GM19324 (cell line): ENCODE measurements around the gene TMEM134.

Experiments
- ATAC-seq: cut with Tn5 transposase; IDR thresholded peaks from one replicate; pipeline ENCODE4 v1.9.1; 2021; ENCODE audit warnings: mild to moderate bottlenecking, moderate library complexity; ENCODE audit not compliant: unreplicated experiment, low FRiP score

TMEM134 gene

DNA sequence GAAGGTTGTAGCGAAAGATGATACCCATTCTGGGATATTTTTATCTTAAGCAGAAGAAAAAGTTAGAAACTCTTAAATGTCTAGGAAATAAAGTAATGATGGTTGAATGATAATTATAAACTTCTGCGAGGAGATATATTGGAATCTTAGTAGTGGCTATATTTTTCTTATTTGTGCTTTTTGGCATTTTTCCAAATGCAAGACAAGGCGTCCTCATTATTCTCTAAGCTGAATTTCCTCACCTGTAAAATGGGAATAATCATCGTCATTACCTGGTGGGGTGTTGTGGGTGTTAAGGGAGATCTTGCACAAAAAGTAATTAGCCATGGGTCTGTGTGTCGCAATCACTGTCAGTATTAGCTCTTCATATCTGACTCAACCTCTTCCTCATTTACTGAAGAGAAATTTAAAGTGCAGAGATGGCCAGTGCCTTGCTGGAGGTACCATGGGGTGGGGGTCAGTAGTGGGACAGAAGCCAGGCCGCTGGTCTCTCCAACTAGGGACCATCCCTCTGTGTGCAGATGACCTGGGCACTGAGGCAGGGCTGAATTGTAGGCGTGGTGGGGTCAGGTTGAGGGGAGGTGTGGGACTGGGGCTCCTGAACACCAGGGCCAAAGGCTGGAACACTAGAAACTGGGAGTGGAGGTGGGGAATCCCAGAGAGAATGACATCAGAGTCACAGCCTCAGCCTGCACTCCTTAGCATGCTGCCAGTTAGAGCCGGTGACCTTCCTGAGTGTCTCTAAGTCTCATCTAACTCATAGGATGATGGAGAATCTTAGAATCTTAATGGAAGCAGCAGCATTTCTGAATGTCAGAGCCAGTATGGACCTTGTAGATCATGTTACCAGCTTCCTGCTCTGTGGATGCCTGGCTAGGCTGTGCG is 32.0 kb upstream of the TMEM134 start:
- no peak for ATAC-seq

DNA sequence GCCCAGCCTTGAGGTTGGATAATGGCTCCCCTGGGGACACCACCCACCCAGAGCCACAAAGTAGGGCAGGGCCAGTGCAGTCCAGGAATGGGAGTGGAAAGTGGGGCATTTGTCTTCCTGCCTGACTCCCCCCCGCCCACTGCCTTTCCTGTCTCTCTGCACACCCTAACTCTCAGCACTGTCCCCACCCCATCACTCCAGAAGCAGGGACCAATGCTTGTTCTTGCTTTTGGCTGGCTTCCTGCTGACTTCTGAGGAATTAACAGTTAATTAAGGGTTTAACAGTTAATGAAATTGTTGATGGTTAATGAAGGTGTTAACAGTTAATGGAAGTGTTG is 31.4 kb upstream of the TMEM134 start:
- ATAC-seq: no peak

DNA sequence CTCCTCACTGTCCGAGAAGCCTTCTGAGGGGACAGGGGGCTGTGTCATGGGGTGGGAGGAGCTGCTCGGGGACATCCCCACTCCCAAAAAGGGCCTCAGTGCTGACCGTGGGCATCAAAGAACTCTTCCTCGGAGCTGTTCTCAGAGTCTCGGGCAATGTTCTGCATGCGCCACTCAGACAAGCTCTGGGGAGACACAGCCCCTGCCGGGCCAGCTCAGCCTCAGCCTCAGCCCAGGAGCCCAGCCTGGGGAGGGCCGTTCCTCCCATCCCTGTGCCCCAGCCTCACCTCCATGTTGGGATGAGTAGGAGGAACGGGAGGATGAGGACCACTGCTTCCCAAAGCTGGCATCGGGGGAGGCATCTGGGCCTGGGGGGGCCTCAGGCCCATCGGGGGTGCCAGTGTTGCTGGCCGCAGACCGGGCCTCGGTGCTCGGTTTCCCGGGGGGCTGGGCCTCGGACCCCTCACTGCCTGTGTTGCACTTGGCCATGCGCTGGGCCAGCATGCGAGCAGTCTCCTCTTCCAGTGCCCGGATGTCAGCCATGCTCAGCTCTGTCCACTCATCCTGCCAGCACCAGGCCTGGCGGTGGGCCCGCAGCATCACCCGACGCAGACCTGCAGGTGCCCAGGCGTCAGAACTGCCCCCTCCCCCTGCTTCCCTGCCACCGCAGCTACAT is 30.9 kb upstream of the TMEM134 start:
- no peak for ATAC-seq

DNA sequence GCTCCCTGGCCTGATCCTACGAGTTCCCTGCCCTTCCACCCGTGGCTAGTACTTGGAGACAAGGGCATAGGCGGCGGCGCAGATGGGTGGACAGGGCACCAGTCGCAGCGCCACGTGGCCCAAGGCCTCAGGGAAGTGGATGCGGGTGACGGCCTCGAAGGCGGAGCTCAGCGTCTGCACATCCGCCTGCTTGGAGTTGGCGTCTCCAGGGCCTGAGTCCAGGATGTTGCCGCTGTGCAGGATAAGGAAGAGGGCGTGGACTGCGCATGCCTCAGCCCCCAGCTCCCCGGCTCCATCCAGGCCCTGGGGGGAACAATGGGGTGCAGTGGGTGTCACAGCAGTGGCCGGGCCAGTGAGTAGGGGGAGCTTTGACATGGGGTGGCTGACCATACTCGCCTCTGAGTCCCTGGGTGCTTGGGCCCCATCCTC is 29.5 kb upstream of the TMEM134 start:
- no peak for ATAC-seq

DNA sequence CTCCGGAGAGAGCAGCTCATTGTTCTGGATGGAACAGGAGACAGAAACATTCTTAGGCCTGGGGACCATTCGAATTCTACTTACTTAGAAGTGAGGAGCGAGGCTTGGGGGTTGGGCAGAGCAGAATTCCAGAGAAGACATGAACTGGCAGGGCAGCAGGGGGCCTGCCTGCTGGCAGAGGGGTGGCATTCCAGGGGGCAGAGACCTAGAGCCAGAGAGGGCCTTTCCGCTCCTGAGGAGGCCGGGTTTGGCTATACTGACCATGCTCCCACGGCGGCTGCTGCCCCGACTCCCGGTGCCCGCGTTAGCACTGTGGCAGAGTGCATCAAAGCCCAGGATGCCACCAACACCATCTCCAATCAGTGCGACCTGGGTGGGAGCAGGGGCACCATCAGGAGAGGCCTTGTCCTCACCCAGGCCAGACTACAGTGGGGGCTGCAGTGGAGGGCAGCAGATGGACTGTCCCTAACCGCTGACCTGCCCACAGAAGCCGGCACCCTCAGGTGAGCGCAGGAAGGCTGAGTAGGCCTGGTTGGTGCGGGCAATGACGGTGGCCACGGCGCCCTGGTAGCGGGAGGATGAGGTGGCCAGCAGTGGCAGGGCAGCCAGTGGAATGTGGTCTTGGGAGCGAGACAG is 28.7 kb upstream of the TMEM134 start:
- ATAC-seq: no peak

DNA sequence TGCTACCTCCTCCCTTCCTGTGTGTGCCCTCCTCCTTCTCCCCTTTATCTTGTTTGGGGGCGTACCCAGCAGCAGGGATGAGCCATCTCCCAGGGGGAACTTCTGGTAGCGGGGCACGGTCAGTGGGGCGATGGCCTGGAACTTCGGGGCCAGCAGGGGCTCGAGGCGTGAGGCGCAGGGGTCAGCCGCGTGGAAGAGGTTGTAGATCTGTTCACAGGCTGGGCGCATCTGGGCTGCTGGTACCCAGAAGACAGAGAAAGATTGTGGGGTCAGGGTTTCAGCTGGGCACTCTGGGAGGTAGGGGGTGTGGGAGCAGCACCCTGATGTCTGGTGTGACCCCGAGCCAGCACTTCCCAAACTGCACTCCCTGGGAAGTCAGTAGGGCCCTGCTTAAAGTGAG is 27.1 kb upstream of the TMEM134 start:
- no peak for ATAC-seq

DNA sequence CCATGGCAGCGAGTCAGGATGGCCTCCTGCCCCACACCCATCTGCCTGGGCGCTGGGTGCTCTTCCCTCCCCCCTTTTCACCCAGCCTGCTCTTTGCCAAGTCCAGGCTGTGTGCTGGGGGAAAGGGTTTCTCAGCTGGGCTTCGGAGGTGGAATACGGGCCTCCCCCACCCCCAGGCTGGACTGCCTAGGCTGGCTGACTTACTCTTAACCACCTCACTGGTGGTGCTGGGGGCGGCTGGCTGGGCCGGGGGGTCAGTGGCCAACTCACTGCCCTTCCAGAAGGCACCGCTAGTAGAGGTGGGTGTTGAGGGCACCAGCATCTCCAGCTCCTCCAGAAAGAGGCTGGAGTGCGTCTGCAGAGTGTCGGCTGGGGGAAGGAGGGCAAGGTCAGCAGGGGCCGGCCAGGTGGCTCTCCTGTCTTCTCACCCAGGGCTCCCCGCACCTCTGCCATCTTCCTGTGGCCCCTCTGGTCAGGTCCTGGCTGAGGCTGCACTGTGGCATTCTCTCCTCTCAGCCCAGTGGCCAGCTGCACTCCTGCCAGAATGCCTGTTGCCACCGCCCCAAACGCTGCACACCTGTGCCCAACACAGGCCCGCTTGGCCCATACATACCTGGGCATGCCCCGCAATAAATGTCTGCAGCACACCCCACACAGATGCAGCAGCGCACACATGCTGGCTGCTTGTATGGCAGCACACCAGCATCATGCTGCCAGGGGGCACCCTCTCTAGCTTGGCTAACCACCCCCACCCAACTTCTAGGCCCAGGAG is 26.4 kb upstream of the TMEM134 start:
- no peak for ATAC-seq

DNA sequence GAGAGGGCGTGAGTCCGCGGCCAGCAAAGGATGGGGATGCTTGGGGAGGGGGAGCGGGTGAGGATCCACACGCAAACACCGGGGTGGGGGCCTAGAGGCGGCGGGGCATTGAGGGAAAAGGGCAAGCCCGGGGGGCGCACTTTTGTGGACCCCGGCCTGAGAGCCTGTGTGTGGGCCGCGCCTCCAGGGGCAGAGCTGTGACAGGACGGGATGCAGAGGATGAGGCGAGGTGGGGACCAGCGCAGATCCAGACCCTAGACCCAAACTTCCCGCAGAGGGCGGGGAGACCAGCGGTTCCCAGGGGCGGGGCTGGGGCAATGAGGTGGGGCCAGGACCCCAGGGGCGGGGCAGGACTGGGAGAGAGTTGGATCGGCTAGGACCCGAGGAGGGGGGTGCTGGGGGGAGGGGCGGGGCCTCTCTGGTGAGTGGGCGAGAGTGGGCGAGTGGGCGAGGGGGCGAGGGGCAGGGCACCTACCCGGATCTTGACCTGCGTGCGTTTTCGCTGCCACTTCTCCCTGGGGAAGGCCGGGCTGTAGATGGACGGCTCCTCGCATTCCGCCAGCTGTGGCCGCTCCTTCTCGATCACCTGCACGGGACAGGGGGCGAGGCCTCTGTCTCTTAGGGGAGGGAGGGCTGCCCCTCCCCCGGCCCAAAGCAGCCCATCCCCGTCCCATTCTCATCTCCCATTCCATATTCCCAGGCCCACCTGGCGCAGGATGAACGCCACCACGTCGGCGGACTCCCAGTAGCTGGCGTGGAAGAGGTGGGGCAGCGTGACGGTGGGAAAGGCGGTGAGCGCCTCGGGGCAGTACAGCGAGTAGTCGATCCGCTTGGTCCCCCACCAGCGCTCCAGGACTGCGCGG is 25.6 kb upstream of the TMEM134 start:
- ATAC-seq: no peak

DNA sequence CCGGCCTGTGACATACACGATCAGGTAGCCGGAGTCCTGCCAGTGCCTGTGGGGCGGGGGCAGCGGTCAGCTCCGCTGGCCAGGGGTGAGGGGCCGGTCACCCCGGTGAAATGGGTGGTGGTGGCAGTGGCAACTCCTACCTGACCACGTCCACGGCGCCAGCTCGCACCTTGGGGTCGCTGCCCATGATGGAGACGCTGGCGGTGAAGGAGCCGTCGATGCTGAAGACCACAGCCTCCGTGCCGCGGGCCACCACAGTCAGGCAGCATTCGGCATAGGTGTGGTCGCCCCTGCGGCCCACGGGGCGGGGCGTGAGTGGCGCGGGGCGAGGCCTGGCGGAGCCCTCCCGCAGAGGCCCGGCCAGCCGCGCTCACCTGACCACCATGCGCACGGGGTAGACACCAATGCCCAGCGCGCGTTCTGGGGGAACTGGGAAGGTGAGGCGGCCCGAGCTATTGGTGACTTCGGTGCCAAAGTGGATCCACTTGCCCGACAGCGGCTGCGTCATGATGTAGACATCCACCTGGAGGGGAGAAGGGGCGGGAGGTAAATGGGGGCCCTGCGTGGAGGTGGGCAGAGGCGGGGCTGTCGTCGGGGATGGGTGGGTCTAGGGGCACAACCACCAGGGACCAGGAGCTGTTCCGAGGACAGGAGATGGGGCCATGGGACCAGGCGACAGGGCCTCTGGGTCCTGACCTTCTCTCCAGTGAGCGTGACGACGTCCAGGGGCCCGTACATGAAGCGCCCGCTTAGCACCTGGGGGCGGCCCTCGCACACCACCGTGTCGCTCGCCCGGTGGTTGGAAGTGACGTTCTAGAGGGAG is 24.7 kb upstream of the TMEM134 start:
- ATAC-seq: no peak

DNA sequence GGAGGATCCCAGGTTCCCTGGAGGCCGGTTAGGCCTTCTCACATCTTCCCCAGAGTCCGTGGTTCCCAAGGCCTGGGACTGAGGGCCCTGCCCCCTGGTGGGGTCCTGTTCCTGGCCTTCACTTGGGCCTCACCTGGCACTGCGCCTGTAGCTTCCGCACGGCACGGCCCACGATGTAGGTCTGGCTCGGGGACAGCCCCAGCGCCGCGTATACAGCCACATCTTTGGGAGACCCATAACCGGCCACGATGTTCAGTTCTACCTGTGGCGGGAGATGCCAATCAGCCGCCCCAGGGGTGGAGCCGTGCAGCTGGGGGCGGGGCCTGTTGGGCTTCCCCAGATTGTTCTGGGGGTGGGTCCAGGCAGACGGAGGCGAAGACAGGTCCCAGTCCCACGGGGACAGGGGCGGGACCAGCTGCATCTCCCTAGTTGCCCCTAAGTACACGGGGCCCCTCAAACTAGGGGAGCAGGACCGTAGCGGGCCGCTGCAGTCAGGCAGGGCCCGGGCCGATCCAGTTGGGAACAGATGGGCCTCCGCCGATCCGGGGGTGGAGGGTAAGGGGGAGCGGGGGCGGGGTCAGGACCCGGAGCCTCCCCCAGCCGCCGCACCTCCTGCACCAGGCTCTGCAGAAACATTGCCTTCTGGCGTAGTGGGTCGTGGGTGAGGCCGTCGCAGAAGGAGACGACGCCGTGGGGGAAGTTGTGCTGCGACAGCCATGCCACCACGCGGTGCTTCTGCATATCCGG is 23.9 kb upstream of the TMEM134 start:
- no peak for ATAC-seq

DNA sequence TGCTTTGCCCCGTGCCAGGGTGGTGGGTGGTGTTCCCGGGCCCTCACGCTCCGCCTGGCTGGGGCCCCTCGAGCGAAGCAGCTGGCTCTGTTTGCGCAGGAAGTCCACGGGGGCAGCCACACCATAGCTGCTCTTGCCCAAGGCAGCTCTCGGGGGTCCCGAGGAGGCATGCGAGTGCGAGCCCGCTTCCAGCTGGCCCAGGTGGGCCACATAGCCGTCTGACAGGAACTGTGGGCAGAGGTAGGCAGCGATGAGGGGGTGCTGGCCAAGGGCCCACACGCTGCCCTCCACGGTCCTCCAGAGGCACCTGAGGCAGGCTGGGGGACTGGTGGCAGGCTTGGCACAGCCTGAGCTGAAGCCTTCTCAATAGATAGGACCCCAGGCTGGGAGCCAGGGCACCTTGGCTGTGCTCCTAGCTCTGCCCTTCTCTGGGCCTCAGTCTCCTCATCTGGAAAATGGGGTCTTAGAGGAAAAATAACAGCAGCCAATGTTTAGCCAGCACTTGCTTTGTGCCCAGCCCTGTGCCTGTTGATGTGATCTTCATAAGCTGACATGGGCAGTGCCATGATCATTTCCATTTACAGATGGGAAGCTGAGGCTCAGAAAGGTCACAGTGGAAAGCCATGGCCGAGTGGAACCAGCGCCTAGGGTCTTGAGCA is 23.1 kb upstream of the TMEM134 start:
- no peak for ATAC-seq

DNA sequence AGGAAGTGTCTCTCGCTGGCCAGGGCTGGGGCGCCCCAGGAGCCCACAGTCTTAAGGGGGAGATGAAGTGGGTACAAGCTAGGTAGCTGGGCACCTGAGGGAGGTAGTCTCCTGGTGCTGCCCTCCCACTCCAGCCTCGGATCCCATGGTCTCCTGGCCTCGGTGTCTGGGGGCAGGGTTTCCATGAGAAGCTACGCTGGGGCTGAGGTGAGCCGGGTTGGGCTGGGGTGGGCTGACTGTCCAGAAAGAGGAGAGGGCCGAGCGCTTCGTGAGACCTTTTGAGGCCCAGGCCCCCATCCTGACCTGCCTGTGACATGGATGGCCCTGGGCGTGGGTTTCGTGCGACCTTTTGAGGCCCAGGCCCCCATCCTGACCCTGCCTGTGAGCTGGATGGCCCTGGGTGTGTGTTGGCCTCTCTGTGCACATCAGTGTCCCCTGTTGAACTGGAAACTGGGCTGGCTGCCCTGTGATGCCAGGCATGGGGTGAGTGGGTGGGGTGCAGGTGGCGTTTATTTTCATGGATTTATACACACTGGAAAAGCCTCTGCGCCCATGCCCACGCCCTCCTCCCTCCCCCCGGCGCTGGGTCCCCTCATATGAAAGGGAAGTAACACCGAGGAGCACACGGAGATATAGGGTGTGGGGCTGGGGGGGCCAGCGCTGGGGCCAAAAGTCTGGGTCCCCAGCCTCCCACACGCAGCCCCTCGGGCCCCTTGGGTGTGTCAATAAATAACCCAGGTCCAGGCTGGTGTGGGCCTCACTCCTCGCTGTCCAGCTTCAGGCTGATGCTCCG is 22.4 kb upstream of the TMEM134 start:
- ATAC-seq: no peak

DNA sequence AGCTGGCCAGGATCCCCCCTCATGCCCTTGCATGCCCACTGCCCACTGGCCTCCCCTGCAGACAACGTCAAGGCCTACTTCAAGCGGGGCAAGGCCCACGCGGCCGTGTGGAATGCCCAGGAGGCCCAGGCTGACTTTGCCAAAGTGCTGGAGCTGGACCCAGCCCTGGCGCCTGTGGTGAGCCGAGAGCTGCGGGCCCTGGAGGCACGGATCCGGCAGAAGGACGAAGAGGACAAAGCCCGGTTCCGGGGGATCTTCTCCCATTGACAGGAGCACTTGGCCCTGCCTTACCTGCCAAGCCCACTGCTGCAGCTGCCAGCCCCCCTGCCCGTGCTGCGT is 21.6 kb upstream of the TMEM134 start:
- no peak for ATAC-seq

DNA sequence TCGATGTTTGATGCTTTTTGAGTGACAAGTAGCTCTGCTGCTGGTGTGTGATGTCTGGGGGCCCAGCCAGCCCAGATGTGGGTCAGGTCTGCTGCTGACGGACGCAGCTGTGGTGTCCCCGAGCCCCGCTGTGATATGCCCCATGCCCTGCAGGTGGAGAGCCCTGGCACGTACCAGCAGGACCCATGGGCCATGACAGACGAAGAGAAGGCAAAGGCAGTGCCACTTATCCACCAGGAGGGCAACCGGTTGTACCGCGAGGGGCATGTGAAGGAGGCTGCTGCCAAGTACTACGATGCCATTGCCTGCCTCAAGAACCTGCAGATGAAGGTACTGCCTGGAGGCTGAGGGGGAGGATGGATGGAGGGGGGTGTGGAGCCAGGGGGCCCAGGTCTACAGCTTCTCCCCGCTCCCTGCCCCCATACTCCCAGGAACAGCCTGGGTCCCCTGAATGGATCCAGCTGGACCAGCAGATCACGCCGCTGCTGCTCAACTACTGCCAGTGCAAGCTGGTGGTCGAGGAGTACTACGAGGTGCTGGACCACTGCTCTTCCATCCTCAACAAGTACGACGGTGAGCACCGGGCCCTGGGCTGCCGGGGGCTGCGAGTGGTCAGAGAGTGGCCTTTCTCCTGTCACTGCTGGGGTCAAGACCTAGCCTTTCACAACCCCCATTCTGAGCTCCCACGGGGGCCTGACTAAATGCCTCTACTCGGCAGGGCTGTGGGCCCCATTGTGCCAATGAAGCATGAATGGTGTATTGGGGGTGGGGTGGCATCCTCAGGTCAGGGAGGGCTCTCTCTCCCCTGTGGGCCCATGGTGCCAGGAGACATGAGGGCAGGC is 21.1 kb upstream of the TMEM134 start:
- no peak for ATAC-seq

DNA sequence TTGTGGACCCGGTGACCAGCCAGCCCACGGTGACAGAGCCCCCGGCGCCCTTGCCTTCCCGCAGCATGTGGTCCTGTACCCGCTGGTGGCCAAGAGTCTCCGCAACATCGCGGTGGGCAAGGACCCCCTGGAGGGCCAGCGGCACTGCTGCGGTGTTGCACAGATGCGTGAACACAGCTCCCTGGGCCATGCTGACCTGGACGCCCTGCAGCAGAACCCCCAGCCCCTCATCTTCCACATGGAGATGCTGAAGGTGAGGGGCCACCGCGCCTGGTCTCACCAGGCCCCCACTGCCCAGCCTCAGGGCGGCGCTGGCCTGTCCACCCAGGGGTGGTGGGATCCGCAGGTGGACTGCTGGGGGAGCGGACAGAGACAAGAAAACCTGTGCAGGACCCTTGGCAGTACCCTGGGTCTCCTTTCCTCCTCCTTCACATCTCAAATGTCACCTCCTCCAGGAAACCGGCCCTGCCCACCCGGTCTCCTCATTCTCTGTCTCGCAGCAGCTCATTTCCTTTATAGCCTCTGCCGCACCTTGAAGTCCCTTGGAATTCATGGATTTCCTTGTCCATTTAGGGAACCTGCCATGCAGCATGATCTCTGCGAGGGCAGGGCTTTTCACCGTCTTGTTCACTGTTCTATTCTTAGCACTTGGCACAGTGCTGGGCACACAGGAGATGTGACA is 20.3 kb upstream of the TMEM134 start:
- no peak for ATAC-seq
